ENCODE results near the gene FAM234B.

GRCh38 chr12:13091832-13092231, 47.7 kb downstream of the FAM234B start:
- TF ChIP-seq, protein P1, sequence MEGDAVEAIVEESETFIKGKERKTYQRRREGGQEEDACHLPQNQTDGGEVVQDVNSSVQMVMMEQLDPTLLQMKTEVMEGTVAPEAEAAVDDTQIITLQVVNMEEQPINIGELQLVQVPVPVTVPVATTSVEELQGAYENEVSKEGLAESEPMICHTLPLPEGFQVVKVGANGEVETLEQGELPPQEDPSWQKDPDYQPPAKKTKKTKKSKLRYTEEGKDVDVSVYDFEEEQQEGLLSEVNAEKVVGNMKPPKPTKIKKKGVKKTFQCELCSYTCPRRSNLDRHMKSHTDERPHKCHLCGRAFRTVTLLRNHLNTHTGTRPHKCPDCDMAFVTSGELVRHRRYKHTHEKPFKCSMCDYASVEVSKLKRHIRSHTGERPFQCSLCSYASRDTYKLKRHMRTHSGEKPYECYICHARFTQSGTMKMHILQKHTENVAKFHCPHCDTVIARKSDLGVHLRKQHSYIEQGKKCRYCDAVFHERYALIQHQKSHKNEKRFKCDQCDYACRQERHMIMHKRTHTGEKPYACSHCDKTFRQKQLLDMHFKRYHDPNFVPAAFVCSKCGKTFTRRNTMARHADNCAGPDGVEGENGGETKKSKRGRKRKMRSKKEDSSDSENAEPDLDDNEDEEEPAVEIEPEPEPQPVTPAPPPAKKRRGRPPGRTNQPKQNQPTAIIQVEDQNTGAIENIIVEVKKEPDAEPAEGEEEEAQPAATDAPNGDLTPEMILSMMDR (IDR thresholded peaks at IDR 0.05 in 4 of 5, conservative IDR thresholded peaks at IDR 0.05 in 1 of 5), result no peak
- TF ChIP-seq POLR2A (IDR thresholded peaks at IDR 0.05), result no peak
